ENCODE measurements around the gene DNAH2.

GRCh38 chr17:7777017-7777416, 59.5 kb downstream of the DNAH2 start:
- TF ChIP-seq TP53 (CRISPR knock-in tag; IDR thresholded peaks at IDR 0.05) (no peak), ZSCAN18 (CRISPR knock-in tag; IDR thresholded peaks at IDR 0.05) (no peak), ZBTB21 (CRISPR knock-in tag; IDR thresholded peaks at IDR 0.05; ENCODE audit: borderline replicate concordance) (no peak), SP1 (CRISPR knock-in tag; conservative IDR thresholded peaks at IDR 0.05) (no peak)
- TF ChIP-seq, protein P1, sequence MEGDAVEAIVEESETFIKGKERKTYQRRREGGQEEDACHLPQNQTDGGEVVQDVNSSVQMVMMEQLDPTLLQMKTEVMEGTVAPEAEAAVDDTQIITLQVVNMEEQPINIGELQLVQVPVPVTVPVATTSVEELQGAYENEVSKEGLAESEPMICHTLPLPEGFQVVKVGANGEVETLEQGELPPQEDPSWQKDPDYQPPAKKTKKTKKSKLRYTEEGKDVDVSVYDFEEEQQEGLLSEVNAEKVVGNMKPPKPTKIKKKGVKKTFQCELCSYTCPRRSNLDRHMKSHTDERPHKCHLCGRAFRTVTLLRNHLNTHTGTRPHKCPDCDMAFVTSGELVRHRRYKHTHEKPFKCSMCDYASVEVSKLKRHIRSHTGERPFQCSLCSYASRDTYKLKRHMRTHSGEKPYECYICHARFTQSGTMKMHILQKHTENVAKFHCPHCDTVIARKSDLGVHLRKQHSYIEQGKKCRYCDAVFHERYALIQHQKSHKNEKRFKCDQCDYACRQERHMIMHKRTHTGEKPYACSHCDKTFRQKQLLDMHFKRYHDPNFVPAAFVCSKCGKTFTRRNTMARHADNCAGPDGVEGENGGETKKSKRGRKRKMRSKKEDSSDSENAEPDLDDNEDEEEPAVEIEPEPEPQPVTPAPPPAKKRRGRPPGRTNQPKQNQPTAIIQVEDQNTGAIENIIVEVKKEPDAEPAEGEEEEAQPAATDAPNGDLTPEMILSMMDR (IDR thresholded peaks at IDR 0.05): no peak
